ENCODE measurements around the gene HNRNPA3. TPM values are rescaled to one million over a fixed set of nuclear protein-coding genes. Genes with fewer than 3 reads are reported as not detected.

Gene HNRNPA3
- polyA plus RNA-seq, 1 of the 3 experiments (the other 2 are of a cell fraction) = 102 TPM

GRCh38 chr2:177251165-177251542, 38.6 kb downstream of the HNRNPA3 start:
- H3K4me1 ChIP-seq (ENCODE audit: control insufficient read depth in 1 of 2, insufficient read depth in 2 of 2, low read depth in 1 of 2, low read length in 1 of 2) = peaks cover 6 to 19% of the 10 kb centered on the region in 2 experiments; a peak in 2 of 4 replicates
- CTCF ChIA-PET = interaction anchor here (1.2 to 8.9 kb wide), 2 partner anchors 12 to 86 kb away, joined by 5 to 67 read pairs; partner anchors contain the start of gene NFE2L2
- TF ChIP-seq ZBTB33 (IDR thresholded peaks at IDR 0.05; ENCODE audit: borderline replicate concordance, low read depth) = no peak
- no peak for TF ChIP-seq TCF12 (IDR thresholded peaks at IDR 0.05)
- TF ChIP-seq, protein P1, sequence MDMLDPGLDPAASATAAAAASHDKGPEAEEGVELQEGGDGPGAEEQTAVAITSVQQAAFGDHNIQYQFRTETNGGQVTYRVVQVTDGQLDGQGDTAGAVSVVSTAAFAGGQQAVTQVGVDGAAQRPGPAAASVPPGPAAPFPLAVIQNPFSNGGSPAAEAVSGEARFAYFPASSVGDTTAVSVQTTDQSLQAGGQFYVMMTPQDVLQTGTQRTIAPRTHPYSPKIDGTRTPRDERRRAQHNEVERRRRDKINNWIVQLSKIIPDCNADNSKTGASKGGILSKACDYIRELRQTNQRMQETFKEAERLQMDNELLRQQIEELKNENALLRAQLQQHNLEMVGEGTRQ (IDR thresholded peaks at IDR 0.05; ENCODE audit: borderline replicate concordance, low read depth, low read length) = no peak
- TF ChIP-seq SMC3 (IDR thresholded peaks at IDR 0.05; ENCODE audit: low read depth, low read length) = no peak
- TF ChIP-seq ELF1 (IDR thresholded peaks at IDR 0.05) = no peak
- no peak for TF ChIP-seq EP300 (IDR thresholded peaks at IDR 0.05; ENCODE audit: borderline replicate concordance in 1 of 2, low read depth in 1 of 2, low read length in 1 of 2)
- peaks cover 6 to 14% of the 10 kb centered on the region in 2 experiments for H3K36me3 ChIP-seq (replicated peaks in 1 of 2; ENCODE audit: control insufficient read depth in 1 of 2, insufficient read depth in 2 of 2, low read length in 1 of 2)
- WGBS (ENCODE audit: low lambda C conversion rate) = 95% methylated on average over 3 of the region's 3 CpGs
- DNase-seq = no peak
- H3K27ac ChIP-seq (ENCODE audit: low read depth in 2 of 2, low read length in 1 of 2) = no peak overlapping the region
- H3K4me3 ChIP-seq (ENCODE audit: low read depth in 2 of 2, low read length in 1 of 2) = no peak overlapping the region
- H3K9me2 ChIP-seq = no peaks in the 10 kb centered on the region
- peaks cover 84% of the 10 kb centered on the region for H4K20me1 ChIP-seq (ENCODE audit: insufficient read depth)
- POLR2A ChIA-PET = no interaction called here
- peaks cover 100% of the 10 kb centered on the region for H3K79me2 ChIP-seq (ENCODE audit: insufficient read depth)
- H3F3A ChIP-seq (replicated peaks; ENCODE audit: insufficient read depth) = peaks cover 7% of the 10 kb centered on the region
- no peak overlapping the region for H3K9ac ChIP-seq
- no peaks in the 10 kb centered on the region for H3K27me3 ChIP-seq (ENCODE audit: insufficient read depth)
- no peak overlapping the region for H2AFZ ChIP-seq (ENCODE audit: low read depth)
- no peaks in the 10 kb centered on the region for H3K9me3 ChIP-seq
- H3K4me2 ChIP-seq = no peak overlapping the region

- no peaks in the 10 kb centered on the region for H3K27me3 ChIP-seq (ENCODE audit: insufficient read depth)
- no peaks in the 10 kb centered on the region for H3K9me2 ChIP-seq
- peaks cover under 1% of the 10 kb centered on the region; the same call in 1 of the 2 replicates for H3K9me3 ChIP-seq
- H3K9ac ChIP-seq = no peak overlapping the region
- POLR2A ChIA-PET = interaction anchor here (1.4 kb wide), 1 partner anchor 11 kb away, joined by 3 read pairs; no protein-coding TSS in a partner anchor
- no peak for DNase-seq
- H2AFZ ChIP-seq (ENCODE audit: low read depth) = no peak overlapping the region
- H3K4me3 ChIP-seq (ENCODE audit: low read depth in 2 of 2, low read length in 1 of 2) = no peak overlapping the region
- H3F3A ChIP-seq (replicated peaks; ENCODE audit: insufficient read depth) = peaks cover 7% of the 10 kb centered on the region
- peaks cover 6 to 24% of the 10 kb centered on the region in 2 experiments; a peak in 2 of 4 replicates for H3K4me1 ChIP-seq (ENCODE audit: control insufficient read depth in 1 of 2, insufficient read depth in 2 of 2, low read depth in 1 of 2, low read length in 1 of 2)
- CTCF ChIA-PET = interaction anchor here (1.6 to 8.9 kb wide), 2 partner anchors 10 to 88 kb away, joined by 3 to 67 read pairs; partner anchors contain the start of gene NFE2L2
- H3K36me3 ChIP-seq (replicated peaks in 1 of 2; ENCODE audit: control insufficient read depth in 1 of 2, insufficient read depth in 2 of 2, low read length in 1 of 2) = peaks cover 7 to 16% of the 10 kb centered on the region in 2 experiments
- H3K27ac ChIP-seq (ENCODE audit: low read depth in 2 of 2, low read length in 1 of 2) = no peak overlapping the region
- TF ChIP-seq JUND (IDR thresholded peaks at IDR 0.05) (no peak), ZBTB33 (IDR thresholded peaks at IDR 0.05; ENCODE audit: borderline replicate concordance, low read depth) (no peak), EP300 (IDR thresholded peaks at IDR 0.05; ENCODE audit: borderline replicate concordance in 1 of 2, low read depth in 1 of 2, low read length in 1 of 2) (no peak), RAD21 (IDR thresholded peaks at IDR 0.05; ENCODE audit: low read length) (no peak), SMC3 (IDR thresholded peaks at IDR 0.05; ENCODE audit: low read depth, low read length) (no peak), FOSL2 (IDR thresholded peaks at IDR 0.05; ENCODE audit: borderline replicate concordance, low read depth) (no peak), POLR2AphosphoS5 (IDR thresholded peaks at IDR 0.05; ENCODE audit: low read depth, low read length) (no peak), EZH2phosphoT487 (IDR thresholded peaks at IDR 0.05; ENCODE audit: borderline replicate concordance, low read depth) (no peak), FOXJ3 (CRISPR knock-in tag; IDR thresholded peaks at IDR 0.05) (no peak), CHD2 (IDR thresholded peaks at IDR 0.05; ENCODE audit: low read length, partially characterized antibody) (no peak), RFX5 (IDR thresholded peaks at IDR 0.05; ENCODE audit: low read length) (no peak), YY1 (IDR thresholded peaks at IDR 0.05; ENCODE audit: low read depth) (no peak)
- TF ChIP-seq, protein P1 (IDR thresholded peaks at IDR 0.05; ENCODE audit: borderline replicate concordance, low read depth, low read length) = no peak
- peaks cover 100% of the 10 kb centered on the region for H3K79me2 ChIP-seq (ENCODE audit: insufficient read depth)
- peaks cover 98% of the 10 kb centered on the region for H4K20me1 ChIP-seq (ENCODE audit: insufficient read depth)
- H3K4me2 ChIP-seq = no peak overlapping the region
- WGBS (ENCODE audit: low lambda C conversion rate) = 96% methylated on average over 5 of the region's 5 CpGs
These were observed 40.4 kb downstream of the HNRNPA3 start for GRCh38 chr2:177252808-177253531.
